Measurements from ENCODE around the gene ACAN.
A peak's percentile ranks its signal among the peaks of the same experiment; 100 is the strongest.

ACAN gene

DNA sequence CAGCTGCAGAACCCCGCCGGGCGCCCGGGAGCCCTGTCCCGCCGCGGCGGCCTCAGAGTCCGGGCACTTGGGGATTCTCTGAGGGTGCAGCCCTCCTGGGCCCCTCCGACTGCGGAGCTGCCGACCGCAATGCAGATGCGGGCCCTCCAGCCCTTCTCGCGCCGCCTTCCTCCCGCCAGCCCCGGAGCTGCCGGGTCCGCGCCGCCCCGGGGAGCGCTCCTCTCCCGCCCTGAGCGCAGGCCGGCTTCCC is 320 bp upstream of the ACAN start:
- TF ChIP-seq TAF1 (IDR thresholded peaks at IDR 0.05; ENCODE audit: borderline replicate concordance, insufficient read depth, low read length) (no peak), FOXP2 (optimal IDR thresholded peaks at IDR 0.05; ENCODE audit: borderline replicate concordance, extremely low read depth, extremely low read length, insufficient read depth) (no peak), SIN3A (IDR thresholded peaks at IDR 0.05; ENCODE audit: borderline replicate concordance, insufficient read depth, low read length) (no peak), POLR2AphosphoS5 (IDR thresholded peaks at IDR 0.05; ENCODE audit: low read depth, low read length) (no peak)
- TF ChIP-seq, protein P1, sequence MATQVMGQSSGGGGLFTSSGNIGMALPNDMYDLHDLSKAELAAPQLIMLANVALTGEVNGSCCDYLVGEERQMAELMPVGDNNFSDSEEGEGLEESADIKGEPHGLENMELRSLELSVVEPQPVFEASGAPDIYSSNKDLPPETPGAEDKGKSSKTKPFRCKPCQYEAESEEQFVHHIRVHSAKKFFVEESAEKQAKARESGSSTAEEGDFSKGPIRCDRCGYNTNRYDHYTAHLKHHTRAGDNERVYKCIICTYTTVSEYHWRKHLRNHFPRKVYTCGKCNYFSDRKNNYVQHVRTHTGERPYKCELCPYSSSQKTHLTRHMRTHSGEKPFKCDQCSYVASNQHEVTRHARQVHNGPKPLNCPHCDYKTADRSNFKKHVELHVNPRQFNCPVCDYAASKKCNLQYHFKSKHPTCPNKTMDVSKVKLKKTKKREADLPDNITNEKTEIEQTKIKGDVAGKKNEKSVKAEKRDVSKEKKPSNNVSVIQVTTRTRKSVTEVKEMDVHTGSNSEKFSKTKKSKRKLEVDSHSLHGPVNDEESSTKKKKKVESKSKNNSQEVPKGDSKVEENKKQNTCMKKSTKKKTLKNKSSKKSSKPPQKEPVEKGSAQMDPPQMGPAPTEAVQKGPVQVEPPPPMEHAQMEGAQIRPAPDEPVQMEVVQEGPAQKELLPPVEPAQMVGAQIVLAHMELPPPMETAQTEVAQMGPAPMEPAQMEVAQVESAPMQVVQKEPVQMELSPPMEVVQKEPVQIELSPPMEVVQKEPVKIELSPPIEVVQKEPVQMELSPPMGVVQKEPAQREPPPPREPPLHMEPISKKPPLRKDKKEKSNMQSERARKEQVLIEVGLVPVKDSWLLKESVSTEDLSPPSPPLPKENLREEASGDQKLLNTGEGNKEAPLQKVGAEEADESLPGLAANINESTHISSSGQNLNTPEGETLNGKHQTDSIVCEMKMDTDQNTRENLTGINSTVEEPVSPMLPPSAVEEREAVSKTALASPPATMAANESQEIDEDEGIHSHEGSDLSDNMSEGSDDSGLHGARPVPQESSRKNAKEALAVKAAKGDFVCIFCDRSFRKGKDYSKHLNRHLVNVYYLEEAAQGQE (IDR thresholded peaks at IDR 0.05; ENCODE audit: insufficient read depth in 1 of 2, low read depth in 2 of 2, low read length in 2 of 2), result no peak

DNA sequence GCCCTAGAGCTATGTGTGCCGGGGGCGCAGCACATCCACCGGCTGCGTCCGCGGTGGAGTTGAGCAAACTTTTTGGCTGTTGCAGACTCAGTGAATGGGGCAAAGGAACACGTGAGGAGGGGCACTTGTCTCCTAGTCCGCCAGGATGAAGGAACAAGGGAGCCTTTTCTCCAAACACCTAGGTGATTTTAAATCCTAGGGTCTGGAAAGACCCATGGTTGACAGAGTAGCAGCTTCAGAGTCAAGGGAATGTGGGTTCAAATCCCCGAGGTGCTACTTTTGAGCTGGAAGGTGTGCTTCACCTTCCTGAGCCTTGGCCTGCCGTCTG is 648 bp downstream of the ACAN start:
- TF ChIP-seq FOXP2 (optimal IDR thresholded peaks at IDR 0.05; ENCODE audit: borderline replicate concordance, extremely low read depth, extremely low read length, insufficient read depth), result no peak
- no peak for TF ChIP-seq POLR2AphosphoS5 (IDR thresholded peaks at IDR 0.05; ENCODE audit: low read depth, low read length)
- no peak for TF ChIP-seq SIN3A (IDR thresholded peaks at IDR 0.05; ENCODE audit: borderline replicate concordance, insufficient read depth, low read length)
- TF ChIP-seq TAF1 (IDR thresholded peaks at IDR 0.05; ENCODE audit: borderline replicate concordance, insufficient read depth, low read length), result no peak
- TF ChIP-seq, protein P1 (IDR thresholded peaks at IDR 0.05; ENCODE audit: insufficient read depth in 1 of 2, low read depth in 2 of 2, low read length in 2 of 2), result no peak

DNA sequence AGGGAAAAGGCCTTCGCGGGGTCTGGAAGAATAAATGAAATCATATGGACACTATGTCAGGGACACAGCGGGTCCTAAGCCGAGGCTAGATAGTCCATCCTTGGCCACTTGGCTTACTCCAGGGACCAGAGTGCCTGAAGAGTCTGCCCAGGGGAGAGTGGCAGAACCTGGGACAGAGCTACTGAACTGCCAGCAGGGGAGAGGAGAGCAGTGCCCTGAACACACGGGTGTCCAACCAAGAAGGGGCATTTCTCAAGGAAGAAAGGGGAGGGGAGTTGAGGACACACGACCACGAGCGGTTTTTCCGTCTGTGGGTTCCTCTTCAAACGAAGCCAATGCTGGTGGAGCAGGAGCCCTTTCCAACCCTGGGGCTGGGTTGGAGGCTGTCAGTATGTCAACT is 1.0 kb downstream of the ACAN start:
- no peak for TF ChIP-seq SIN3A (IDR thresholded peaks at IDR 0.05; ENCODE audit: borderline replicate concordance, insufficient read depth, low read length)
- TF ChIP-seq, protein P1 (IDR thresholded peaks at IDR 0.05; ENCODE audit: insufficient read depth in 1 of 2, low read depth in 2 of 2, low read length in 2 of 2), result 0 out of 4 replicates have a peak, but pooled peaks of 1 of the 2 experiments have one; percentile 57
- no peak for TF ChIP-seq POLR2AphosphoS5 (IDR thresholded peaks at IDR 0.05; ENCODE audit: low read depth, low read length)

DNA sequence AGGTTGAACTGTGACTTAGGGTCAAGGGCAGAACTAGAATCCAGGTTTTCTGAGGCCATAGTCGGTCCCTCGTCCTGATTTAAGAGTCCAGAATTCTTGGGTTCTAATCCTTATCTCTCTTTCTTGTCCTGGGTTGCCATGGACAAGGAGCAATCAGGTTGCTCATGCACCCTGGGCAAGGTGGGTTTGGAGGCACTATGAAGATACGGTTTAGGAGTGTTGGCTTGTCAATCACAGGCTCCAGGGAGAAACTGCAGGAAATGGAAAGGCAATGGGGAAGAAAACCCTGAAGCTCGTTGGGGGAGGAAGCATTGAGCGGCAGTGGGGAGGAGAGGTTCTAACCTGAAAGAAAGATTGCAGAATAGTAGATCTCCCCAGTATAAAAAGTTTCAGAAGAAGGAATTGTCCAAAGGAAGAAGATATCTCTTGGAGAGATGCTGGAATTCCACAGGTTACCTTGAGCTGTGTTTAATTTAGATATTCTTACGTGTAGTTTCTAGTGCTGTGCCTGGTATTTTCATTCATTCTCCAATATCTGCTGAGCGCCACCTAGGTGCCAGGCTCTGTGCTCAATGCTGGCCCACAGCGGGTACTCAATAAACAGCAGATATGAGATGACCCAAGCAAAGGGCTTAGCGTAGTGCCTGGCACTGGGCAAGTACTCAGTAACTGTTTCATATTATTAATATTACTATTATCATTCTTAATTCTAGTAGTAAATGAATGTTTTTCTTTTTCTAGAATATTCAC is 2.0 kb downstream of the ACAN start:
- TF ChIP-seq POLR2AphosphoS5 (IDR thresholded peaks at IDR 0.05; ENCODE audit: low read depth, low read length), result no peak
- TF ChIP-seq, protein P1 (IDR thresholded peaks at IDR 0.05; ENCODE audit: insufficient read depth in 1 of 2, low read depth in 2 of 2, low read length in 2 of 2), result no peak
- no peak for TF ChIP-seq TAF1 (IDR thresholded peaks at IDR 0.05; ENCODE audit: borderline replicate concordance, insufficient read depth, low read length)
- TF ChIP-seq SIN3A (IDR thresholded peaks at IDR 0.05; ENCODE audit: borderline replicate concordance, insufficient read depth, low read length), result no peak
- no peak for TF ChIP-seq FOXP2 (optimal IDR thresholded peaks at IDR 0.05; ENCODE audit: borderline replicate concordance, extremely low read depth, extremely low read length, insufficient read depth)

DNA sequence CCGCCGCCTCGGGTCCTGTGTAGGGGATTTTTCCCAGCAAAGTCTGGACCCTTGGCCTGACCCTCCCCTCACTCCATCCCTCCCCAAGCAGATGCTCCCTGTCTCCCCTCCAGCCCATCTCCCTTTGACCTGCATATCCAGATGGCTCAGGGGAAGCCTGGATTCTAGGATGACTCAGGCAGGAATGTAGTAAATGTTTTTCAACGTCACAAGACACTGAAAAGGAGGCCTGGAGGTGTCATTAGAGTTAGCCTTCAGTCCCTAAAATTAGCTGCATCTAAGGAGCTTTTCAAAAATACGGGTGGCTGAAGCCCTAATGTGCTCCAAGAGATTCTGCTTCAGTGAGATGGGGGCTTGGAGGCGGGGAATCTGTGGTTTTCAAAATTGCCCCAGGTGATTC is 7.2 kb downstream of the ACAN start:
- TF ChIP-seq POLR2AphosphoS5 (IDR thresholded peaks at IDR 0.05; ENCODE audit: low read depth, low read length), result no peak
- TF ChIP-seq FOXP2 (optimal IDR thresholded peaks at IDR 0.05; ENCODE audit: borderline replicate concordance, extremely low read depth, extremely low read length, insufficient read depth), result no peak
- TF ChIP-seq, protein P1 (IDR thresholded peaks at IDR 0.05; ENCODE audit: insufficient read depth in 1 of 2, low read depth in 2 of 2, low read length in 2 of 2), result no peak
- TF ChIP-seq TAF1 (IDR thresholded peaks at IDR 0.05; ENCODE audit: borderline replicate concordance, insufficient read depth, low read length), result no peak
- no peak for TF ChIP-seq SIN3A (IDR thresholded peaks at IDR 0.05; ENCODE audit: borderline replicate concordance, insufficient read depth, low read length)

Data from PFSK-1 (cell line).